Activated effector memory CD4-positive, alpha-beta T cell treated with Interleukin-2 at 50 U/mL for 16 hours (primary cell): Measurements from ENCODE around the gene LYL1.

Source experiments
- DNase-seq: peaks from one replicate; pipeline ENCODE4 v3.0.0-alpha.2; 2020

The LYL1 gene

GRCh38 chr19:13091400-13092157 is 11.1 kb downstream of the LYL1 start:
- no peak for DNase-seq

- DNase-seq: no peak
Measured at GRCh38 chr19:13090511-13091231, 12.0 kb downstream of the LYL1 start.

- no peak for DNase-seq
Measured at GRCh38 chr19:13089857-13090507, 12.7 kb downstream of the LYL1 start.

- DNase-seq: no peak
Measured at GRCh38 chr19:13089139-13089856, 13.4 kb downstream of the LYL1 start.

GRCh38 chr19:13087795-13088537 is 14.7 kb downstream of the LYL1 start:
- no peak for DNase-seq

GRCh38 chr19:13087295-13087694 is 15.4 kb downstream of the LYL1 start:
- DNase-seq: no peak

- no peak for DNase-seq
Measured at GRCh38 chr19:13086341-13086740, 16.3 kb downstream of the LYL1 start.

GRCh38 chr19:13085666-13086065 is 17.0 kb downstream of the LYL1 start:
- DNase-seq: no peak

- DNase-seq: no peak
Measured at GRCh38 chr19:13083627-13084026, 19.0 kb downstream of the LYL1 start.

- no peak for DNase-seq
Measured at GRCh38 chr19:13083008-13083404, 19.7 kb downstream of the LYL1 start.

GRCh38 chr19:13082192-13083007 is 20.3 kb downstream of the LYL1 start:
- DNase-seq: no peak

GRCh38 chr19:13079542-13079986 is 23.1 kb downstream of the LYL1 start:
- DNase-seq: no peak

- no peak for DNase-seq
Measured at GRCh38 chr19:13078897-13079541, 23.6 kb downstream of the LYL1 start.

GRCh38 chr19:13078381-13078780 is 24.3 kb downstream of the LYL1 start:
- no peak for DNase-seq

GRCh38 chr19:13077240-13077639 is 25.4 kb downstream of the LYL1 start:
- no peak for DNase-seq

GRCh38 chr19:13076787-13077186 is 25.9 kb downstream of the LYL1 start:
- no peak for DNase-seq

GRCh38 chr19:13076320-13076719 is 26.3 kb downstream of the LYL1 start:
- DNase-seq: no peak

GRCh38 chr19:13074378-13074777 is 28.3 kb downstream of the LYL1 start:
- no peak for DNase-seq

- DNase-seq: no peak
Measured at GRCh38 chr19:13073263-13073662, 29.4 kb downstream of the LYL1 start.

- DNase-seq: no peak
Measured at GRCh38 chr19:13072188-13072908, 30.3 kb downstream of the LYL1 start.
